H1 (cell line): ENCODE measurements around the gene KIAA1755. TPM values are rescaled to one million over a fixed set of nuclear protein-coding genes. Genes with fewer than 3 reads are reported as not detected.
A peak's percentile ranks its signal among the peaks of the same experiment; 100 is the strongest.

Experiments
- CTCF ChIA-PET: fragments of 300-600 bp; sonication (Branson Sonifier 250); formaldehyde crosslinking; loops from one replicate; lab custom pipeline; 2021; ENCODE audit not compliant: partially characterized antibody; lab: Charles Lee
- POLR2A ChIA-PET: fragments of 300-600 bp; sonication (Branson Sonifier 250); formaldehyde crosslinking; loops from one replicate; lab custom pipeline; 2021; ENCODE audit warnings: inconsistent platforms; ENCODE audit not compliant: partially characterized antibody; lab: Charles Lee
- DNase-seq, 2 experiments: peaks; one replicate each; pipeline versions ENCODE4 v3.0.0 to v3.0.0-alpha.2; 2010 to 2022; ENCODE audit warnings: low spot score in 2 of 2, low read depth in 1 of 2, mixed read lengths in 1 of 2
- FAIRE-seq: peaks from 2 replicates; lab custom pipeline; 2011; peaks lifted over from hg19 to GRCh38; lab: Jason Lieb, UNC
- H2AFZ ChIP-seq: 2 replicates; pipeline ENCODE4 v1.8.1; 2012; ENCODE audit warnings: low read length, inconsistent platforms
- H2AK5ac ChIP-seq: 2 replicates; pipeline ENCODE4 v1.6.1; 2013; ENCODE audit warnings: low read depth, low read length
- H2BK120ac ChIP-seq: replicated peaks from 2 replicates; pipeline ENCODE3; 2013; ENCODE audit warnings: low read depth, low read length, inconsistent platforms
- H2BK12ac ChIP-seq: 2 replicates; pipeline ENCODE4 v1.6.1; 2013; ENCODE audit warnings: low read depth, low read length
- H2BK15ac ChIP-seq: 2 replicates; pipeline ENCODE4 v1.6.1; 2013; ENCODE audit warnings: low read length
- H2BK20ac ChIP-seq: 2 replicates; pipeline ENCODE4 v1.6.1; 2013; ENCODE audit warnings: low read length
- H2BK5ac ChIP-seq: 2 replicates; pipeline ENCODE4 v1.6.1; 2013; ENCODE audit warnings: low read depth, low read length
- H3K14ac ChIP-seq: 2 replicates; pipeline ENCODE4 v1.6.1; 2013; ENCODE audit warnings: inconsistent platforms; ENCODE audit not compliant: insufficient read length
- H3K18ac ChIP-seq: 2 replicates; pipeline ENCODE4 v1.6.1; 2013; ENCODE audit warnings: low read length; ENCODE audit errors: extremely low read depth
- H3K23ac ChIP-seq: 2 replicates; pipeline ENCODE4 v1.6.1; 2013; ENCODE audit warnings: inconsistent platforms; ENCODE audit not compliant: insufficient read length
- H3K23me2 ChIP-seq: 2 replicates; pipeline ENCODE4 v1.6.1; 2013; ENCODE audit warnings: low read depth, low read length
- H3K27ac ChIP-seq: 2 replicates; pipeline ENCODE4 v1.6.1; 2011; ENCODE audit warnings: low read depth, low read length, inconsistent platforms
- H3K27me3 ChIP-seq, 4 experiments: replicated peaks in 1 of 4; 1 replicate in 1 of 4; 2 replicates in 3 of 4; pipeline versions ENCODE4 v1.6.1 to v1.8.1; 2011 to 2013; ENCODE audit warnings: low read length in 3 of 4, mild to moderate bottlenecking in 3 of 4, inconsistent platforms in 2 of 4, mixed read lengths in 2 of 4, moderate library complexity in 1 of 4; ENCODE audit not compliant: control insufficient read depth in 3 of 4, insufficient read depth in 3 of 4; ENCODE audit errors: extremely low read depth in 1 of 4
- H3K36me3 ChIP-seq, 4 experiments: 2 replicates each; pipeline versions ENCODE4 v1.6.1 to v1.8.1; 2011 to 2013; ENCODE audit warnings: mild to moderate bottlenecking in 4 of 4, low read length in 3 of 4, moderate library complexity in 2 of 4, control low read depth in 1 of 4, inconsistent platforms in 1 of 4; ENCODE audit not compliant: insufficient read depth in 4 of 4, control insufficient read depth in 2 of 4
- H3K4ac ChIP-seq: replicated peaks from 2 replicates; pipeline ENCODE3; 2013; ENCODE audit warnings: low read length, low read depth, mixed read lengths, inconsistent platforms; ENCODE audit not compliant: insufficient read length
- H3K4me1 ChIP-seq, 4 experiments: replicated peaks in 1 of 4; 1 replicate in 1 of 4; 2 replicates in 3 of 4; pipeline versions ENCODE4 v1.6.1 to v1.8.1; 2011 to 2013; ENCODE audit warnings: low read length in 3 of 4, inconsistent platforms in 2 of 4, mixed read lengths in 1 of 4; ENCODE audit not compliant: insufficient read depth in 4 of 4, control insufficient read depth in 3 of 4
- H3K4me2 ChIP-seq, 2 experiments: 2 replicates each; pipeline versions ENCODE4 v1.6.1 to v1.8.1; 2011 to 2013; ENCODE audit warnings: low read depth in 2 of 2, low read length in 2 of 2, control low read depth in 1 of 2, inconsistent platforms in 1 of 2, mild to moderate bottlenecking in 1 of 2; ENCODE audit not compliant: insufficient read depth in 1 of 2
- H3K4me3 ChIP-seq, 4 experiments: fragments of 200-600, 300-600 bp in 1 of 4; sonication (generic), shearing (Covaris generic), sonication (Bioruptor Twin) in 1 of 4; 2 replicates each; pipeline versions ENCODE4 v1.5.1 to v1.8.1; 2011 to 2016; ENCODE audit warnings: low read length in 4 of 4, low read depth in 3 of 4, control low read depth in 2 of 4, inconsistent platforms in 2 of 4, mild to moderate bottlenecking in 2 of 4, mixed read lengths in 1 of 4, moderate library complexity in 1 of 4; ENCODE audit not compliant: insufficient read depth in 2 of 4; ENCODE audit errors: extremely low read depth in 1 of 4
- H3K56ac ChIP-seq: replicated peaks from 2 replicates; pipeline ENCODE3; 2013; ENCODE audit warnings: low read depth, mild to moderate bottlenecking, mixed read lengths, low read length, inconsistent platforms; ENCODE audit not compliant: insufficient read length
- H3K79me1 ChIP-seq: 2 replicates; pipeline ENCODE4 v1.6.1; 2013; ENCODE audit warnings: low read depth, low read length, control low read depth
- H3K79me2 ChIP-seq, 2 experiments: 2 replicates each; pipeline versions ENCODE4 v1.6.1 to v1.8.1; 2012 to 2013; ENCODE audit warnings: low read length in 2 of 2, mild to moderate bottlenecking in 2 of 2, inconsistent platforms in 1 of 2; ENCODE audit not compliant: insufficient read depth in 2 of 2, control insufficient read depth in 1 of 2
- H3K9ac ChIP-seq, 4 experiments: replicated peaks in 1 of 4; 1 replicate in 1 of 4; 2 replicates in 3 of 4; pipeline versions ENCODE4 v1.6.1 to v1.8.1; 2011 to 2013; ENCODE audit warnings: low read depth in 3 of 4, low read length in 3 of 4, control low read depth in 2 of 4, mild to moderate bottlenecking in 2 of 4, moderate library complexity in 2 of 4, inconsistent platforms in 1 of 4; ENCODE audit errors: extremely low read depth in 1 of 4
- H3K9me3 ChIP-seq, 2 experiments: 2 replicates each; pipeline versions ENCODE4 v1.6.1 to v1.8.1; 2012 to 2013; ENCODE audit warnings: mild to moderate bottlenecking in 2 of 2, moderate library complexity in 2 of 2, control low read depth in 1 of 2, inconsistent platforms in 1 of 2, low read depth in 1 of 2, low read length in 1 of 2, mixed read lengths in 1 of 2; ENCODE audit not compliant: insufficient read depth in 2 of 2
- H4K20me1 ChIP-seq, 2 experiments: replicated peaks in 1 of 2; 2 replicates each; pipeline versions ENCODE3 to v1.8.1; 2011 to 2013; ENCODE audit warnings: inconsistent platforms in 2 of 2, low read length in 2 of 2, mild to moderate bottlenecking in 1 of 2; ENCODE audit not compliant: insufficient read depth in 2 of 2, control insufficient read depth in 1 of 2
- H4K5ac ChIP-seq: 2 replicates; pipeline ENCODE4 v1.6.1; 2013; ENCODE audit warnings: low read length, low read depth, mixed read lengths, inconsistent platforms; ENCODE audit not compliant: insufficient read length
- H4K8ac ChIP-seq: 2 replicates; pipeline ENCODE4 v1.8.0; 2013; ENCODE audit warnings: mild to moderate bottlenecking, moderate library complexity, low read length, inconsistent platforms; ENCODE audit not compliant: insufficient read depth; ENCODE audit errors: extremely low read depth
- H4K91ac ChIP-seq: replicated peaks from 2 replicates; pipeline ENCODE3; 2013; ENCODE audit warnings: low read length, mixed read lengths, inconsistent platforms; ENCODE audit not compliant: insufficient read length
- CEBPB ChIP-seq: IDR thresholded peaks from 2 replicates; pipeline ENCODE4 v1.6.1; 2012; ENCODE audit warnings: low read depth, low read length
- CHD1 ChIP-seq: IDR thresholded peaks from 2 replicates; pipeline ENCODE4 v1.6.1; 2012; ENCODE audit warnings: low read depth, low read length, improper control_type of control experiment
- GABPA ChIP-seq: IDR thresholded peaks from 2 replicates; pipeline ENCODE4 v1.6.1; 2011; ENCODE audit warnings: mild to moderate bottlenecking, low read length, moderate library complexity, borderline replicate concordance; ENCODE audit not compliant: insufficient read depth
- KDM1A ChIP-seq: fragments of 200-600, 300-600 bp; sonication (generic); IDR thresholded peaks from 2 replicates; pipeline ENCODE4 v1.7.1; 2016; ENCODE audit warnings: mild to moderate bottlenecking, low read length, borderline replicate concordance
- PHF8 ChIP-seq: fragments of 200-600 bp; sonication (generic); conservative IDR thresholded peaks from 2 replicates; pipeline ENCODE4 v1.7.1; 2012; ENCODE audit warnings: low read depth, mild to moderate bottlenecking, inconsistent platforms, low read length, moderate library complexity
- SIN3A ChIP-seq, 2 experiments: IDR thresholded peaks in 1 of 2; conservative IDR thresholded peaks in 1 of 2; 2 replicates each; pipeline ENCODE4 v1.6.1; 2011 to 2012; ENCODE audit warnings: low read length in 2 of 2, improper control_type of control experiment in 1 of 2, low read depth in 1 of 2, mild to moderate bottlenecking in 1 of 2
- SUZ12 ChIP-seq: fragments of 200-600 bp; sonication (generic); IDR thresholded peaks from 2 replicates; pipeline ENCODE4 v1.6.1; 2012; ENCODE audit warnings: mild to moderate bottlenecking, inconsistent platforms, low read length, moderate library complexity, mixed read lengths
- TEAD4 ChIP-seq: IDR thresholded peaks from 2 replicates; pipeline ENCODE4 v1.6.1; 2012; ENCODE audit warnings: low read depth, low read length, inconsistent platforms, mixed read lengths
- WGBS, 2 experiments: shearing (Covaris generic) in 1 of 2; methylation state at CpG; one replicate each; pipeline versions ENCODE4 v1.1.6 to v1.1.7; 2013 to 2015; ENCODE audit warnings: low lambda C conversion rate in 2 of 2, mixed read lengths in 2 of 2, inconsistent platforms in 1 of 2, low coverage in 1 of 2, missing lambda C conversion rate in 1 of 2; ENCODE audit not compliant: insufficient replicate concordance in 2 of 2, insufficient coverage in 1 of 2, insufficient read length in 1 of 2; ENCODE audit errors: extremely low coverage in 1 of 2, missing lambda C conversion rate in 1 of 2; 5-methylcytosine and 5-hydroxymethylcytosine counted together
- polyA plus RNA-seq, 7 experiments: library from polyadenylated mRNA; depleted of rRNA in 3 of 7; stranded (reverse) in 5 of 7; unstranded in 2 of 7; fragments of >200 nt in 5 of 7; fragments of 200-250 nt in 2 of 7; gene quantifications; 1 replicate in 5 of 7; 2 replicates in 1 of 7; 4 replicates in 1 of 7; pipeline versions ENCODE4 v1.2.1 to v1.2.3, GENCODE V29; 2011 to 2013; ENCODE audit warnings: missing spikeins in 2 of 7, mixed read lengths in 2 of 7
- total RNA-seq: library from RNA; stranded (reverse); fragmentation: NEBNext Ultra II Directional; extraction: Animal tissue kit (Norgen Biotek cat#: 25700); gene quantifications from 2 replicates; pipeline ENCODE4 v1.2.1, GENCODE V29; 2021

The KIAA1755 gene
- total and polyA plus RNA-seq, 2 of the 8 experiments (the other 6 are each of a cell fraction or from before 2014, with no cell fraction given): 0.23 TPM; not detected in 1

- H3K4me2 ChIP-seq: no peak overlapping the region
Observed at GRCh38 chr20:38167851-38168760, 92.4 kb downstream of the KIAA1755 start.

More at GRCh38 chr20:38167851-38168760, 92.4 kb downstream of the KIAA1755 start:
- DNase-seq: no peak
- H3K9ac ChIP-seq: no peak overlapping the region
- 0 out of 2 replicates have a peak overlapping the region, but pooled peaks have one; percentile 40 for H2AK5ac ChIP-seq
- no peak overlapping the region for H3K23ac ChIP-seq
- H3K9me3 ChIP-seq: no peaks in the 10 kb centered on the region
- TF ChIP-seq GABPA: no peak
- TF ChIP-seq SIN3A (conservative IDR thresholded peaks at IDR 0.05 in 1 of 2, IDR thresholded peaks at IDR 0.05 in 1 of 2; ENCODE audit: low read depth in 1 of 2, low read length in 2 of 2): no peak
- peak; percentile 47 for TF ChIP-seq CEBPB
- TF ChIP-seq CHD1: no peak
- no peak for TF ChIP-seq PHF8
- TF ChIP-seq TEAD4: peak; percentile 58; the same call in 1 of the 2 replicates
- TF ChIP-seq KDM1A: 0 out of 2 replicates have a peak, but pooled peaks have one; percentile 17
- no peak for TF ChIP-seq SUZ12
- no peak overlapping the region for H3K14ac ChIP-seq
- H3K4me3 ChIP-seq: no peak overlapping the region
- no peak overlapping the region for H2BK15ac ChIP-seq
- peaks cover 4% of the 10 kb centered on the region; the same call in 1 of the 2 replicates for H3K23me2 ChIP-seq
- H3K36me3 ChIP-seq: no peaks in the 10 kb centered on the region
- no peak overlapping the region for H2AFZ ChIP-seq
- CTCF ChIA-PET: interaction anchor here (1.1 to 4.5 kb wide), 10 partner anchors 11 to 95 kb away, joined by 3 to 27 read pairs (median 5); no protein-coding TSS in a partner anchor
- 61% methylated on average over 7 of the region's 7 CpGs; no CpG with 5 or more reads in 1 of the 2 experiments for WGBS, 2 experiments
- no peak overlapping the region for H4K91ac ChIP-seq
- H2BK12ac ChIP-seq: no peak overlapping the region
- H3K4ac ChIP-seq: no peak overlapping the region
- H4K20me1 ChIP-seq: no peaks in the 10 kb centered on the region
- no peak overlapping the region for H4K8ac ChIP-seq
- no peaks in the 10 kb centered on the region for H3K79me1 ChIP-seq
- no peak overlapping the region for H2BK20ac ChIP-seq
- H2BK120ac ChIP-seq: no peak overlapping the region
- FAIRE-seq: no peak
- no peaks in the 10 kb centered on the region for H3K79me2 ChIP-seq
- H3K18ac ChIP-seq: no peak overlapping the region
- H2BK5ac ChIP-seq: no peak overlapping the region
- POLR2A ChIA-PET: interaction anchor here (0.7 kb wide), 1 partner anchor 90 kb away, joined by 3 read pairs; no protein-coding TSS in a partner anchor
- no peak overlapping the region for H3K56ac ChIP-seq
- peaks cover 0 to 2% (median 0%) of the 10 kb centered on the region in 4 experiments; a peak in 1 of 7 replicates for H3K4me1 ChIP-seq
- H4K5ac ChIP-seq: no peak overlapping the region
- H3K27me3 ChIP-seq: no peaks in the 10 kb centered on the region; a peak in 2 of 7 replicates
- no peak overlapping the region for H3K27ac ChIP-seq
